SK-N-SH (cell line): ENCODE data around the gene SLC38A8. TPM values are rescaled to one million over a fixed set of nuclear protein-coding genes. Genes with fewer than 3 reads are reported as not detected.

Experiments used
- CTCF ChIA-PET: fragments of 300-600, 350-600 bp; formaldehyde crosslinking; extraction: SDS; loops from one replicate; lab custom pipeline; 2021; lab: Yijun Ruan, JAX
- POLR2A ChIA-PET: fragments of 350-600 bp; sonication (Branson Sonifier 250); formaldehyde crosslinking; extraction: SDS; loops from one replicate; lab custom pipeline; 2020; ENCODE audit warnings: antibody characterized with exemption, inconsistent platforms; lab: Yijun Ruan, JAX
- DNase-seq: peaks from one replicate; pipeline ENCODE4 v3.0.0; 2012
- H2AFZ ChIP-seq: fragments of 200-600 bp; sonication (generic); 2 replicates; pipeline ENCODE4 v1.8.1; 2016; ENCODE audit warnings: antibody characterized with exemption, mild to moderate bottlenecking, low read depth
- H3F3A ChIP-seq: fragments of 200-600 bp; sonication (generic); replicated peaks from 2 replicates; pipeline ENCODE3; 2016; ENCODE audit warnings: antibody characterized with exemption, mild to moderate bottlenecking; ENCODE audit not compliant: insufficient read depth
- H3K27ac ChIP-seq, 2 experiments: fragments of 200-500 bp in 1 of 2; fragments of 200-600 bp in 1 of 2; sonication (Bioruptor generic) in 1 of 2; sonication (generic), shearing (Covaris generic) in 1 of 2; 2 replicates each; pipeline versions ENCODE4 v1.5.1 to v1.6.1; 2014 to 2016; ENCODE audit warnings: low read depth in 2 of 2, inconsistent platforms in 1 of 2, low read length in 1 of 2, mild to moderate bottlenecking in 1 of 2, mixed read lengths in 1 of 2
- H3K27me3 ChIP-seq: fragments of 200-600 bp; sonication (generic), shearing (Covaris generic); 2 replicates; pipeline ENCODE4 v1.6.1; 2016; ENCODE audit warnings: mixed run types; ENCODE audit not compliant: insufficient read depth
- H3K36me3 ChIP-seq, 2 experiments: fragments of 200-500 bp in 1 of 2; fragments of 200-600 bp in 1 of 2; sonication (Bioruptor generic) in 1 of 2; sonication (generic) in 1 of 2; replicated peaks in 1 of 2; 2 replicates each; pipeline versions ENCODE3 to v1.5.1; 2014 to 2016; ENCODE audit warnings: low read length in 1 of 2, mild to moderate bottlenecking in 1 of 2; ENCODE audit not compliant: insufficient read depth in 2 of 2, control insufficient read depth in 1 of 2
- H3K4me1 ChIP-seq, 2 experiments: fragments of 200-500 bp in 1 of 2; fragments of 200-600 bp in 1 of 2; sonication (Bioruptor generic) in 1 of 2; sonication (generic), shearing (Covaris generic) in 1 of 2; 2 replicates each; pipeline versions ENCODE4 v1.5.1 to v1.6.1; 2014 to 2016; ENCODE audit warnings: low read depth in 1 of 2, low read length in 1 of 2, mixed run types in 1 of 2; ENCODE audit not compliant: insufficient read depth in 2 of 2, control insufficient read depth in 1 of 2
- H3K4me2 ChIP-seq: fragments of 200-600 bp; sonication (generic), shearing (Covaris generic); 2 replicates; pipeline ENCODE4 v1.6.1; 2017; ENCODE audit warnings: mixed run types
- H3K4me3 ChIP-seq, 2 experiments: fragments of 200-500 bp in 1 of 2; fragments of 200-600 bp in 1 of 2; sonication (Bioruptor generic) in 1 of 2; sonication (generic), shearing (Covaris generic) in 1 of 2; 2 replicates each; pipeline versions ENCODE4 v1.5.1 to v1.8.1; 2014 to 2016; ENCODE audit warnings: low read depth in 2 of 2, inconsistent platforms in 1 of 2, low read length in 1 of 2, mild to moderate bottlenecking in 1 of 2, mixed read lengths in 1 of 2, moderate library complexity in 1 of 2
- H3K79me2 ChIP-seq: fragments of 200-600 bp; sonication (generic); 2 replicates; pipeline ENCODE4 v1.8.1; 2017; ENCODE audit warnings: mild to moderate bottlenecking; ENCODE audit not compliant: insufficient read depth
- H3K9ac ChIP-seq: fragments of 200-600 bp; sonication (generic); 2 replicates; pipeline ENCODE4 v1.6.1; 2017; ENCODE audit warnings: mixed run types
- H3K9me2 ChIP-seq: fragments of 200-600 bp; sonication (generic); 2 replicates; pipeline ENCODE4 v1.6.1; 2017; ENCODE audit warnings: mixed run types
- H3K9me3 ChIP-seq: fragments of 200-600 bp; sonication (generic); 2 replicates; pipeline ENCODE4 v1.6.1; 2017; ENCODE audit warnings: mixed run types, mild to moderate bottlenecking, moderate library complexity
- H4K20me1 ChIP-seq: fragments of 200-600 bp; sonication (generic); 2 replicates; pipeline ENCODE4 v1.6.1; 2017; ENCODE audit warnings: mild to moderate bottlenecking, mixed run types; ENCODE audit not compliant: insufficient read depth
- CHD2 ChIP-seq: fragments of 150-350 bp; IDR thresholded peaks from 2 replicates; pipeline ENCODE4 v1.6.1; 2018; ENCODE audit warnings: low read length; ENCODE audit not compliant: partially characterized antibody
- ELF1 ChIP-seq: IDR thresholded peaks from 2 replicates; pipeline ENCODE4 v1.4.0; 2012
- EZH2phosphoT487 ChIP-seq: fragments of 200-600 bp; sonication (generic); IDR thresholded peaks from 2 replicates; pipeline ENCODE4 v1.6.1; 2017; ENCODE audit warnings: low read depth, mixed run types, mild to moderate bottlenecking, antibody characterized with exemption, moderate library complexity, borderline replicate concordance
- FOSL2 ChIP-seq: IDR thresholded peaks from 2 replicates; pipeline ENCODE4 v1.4.0; 2012; ENCODE audit warnings: low read depth, mild to moderate bottlenecking, moderate library complexity, borderline replicate concordance
- GABPA ChIP-seq: IDR thresholded peaks from 2 replicates; pipeline ENCODE4 v1.4.0; 2012; ENCODE audit warnings: low read depth, mild to moderate bottlenecking
- GATA2 ChIP-seq: sonication (generic); formaldehyde crosslinking; IDR thresholded peaks from 2 replicates; pipeline ENCODE4 v1.5.0; 2020; ENCODE audit warnings: mild to moderate bottlenecking, missing genetic modification reagents
- MEF2A ChIP-seq: IDR thresholded peaks from 2 replicates; pipeline ENCODE4 v1.4.0; 2012; ENCODE audit warnings: low read depth, borderline replicate concordance
- MXI1 ChIP-seq: IDR thresholded peaks from 2 replicates; pipeline ENCODE4 v1.6.1; 2012; ENCODE audit warnings: mild to moderate bottlenecking, low read depth, low read length, improper control_type of control experiment
- NFIC ChIP-seq: IDR thresholded peaks from 2 replicates; pipeline ENCODE4 v1.4.0; 2012; ENCODE audit warnings: borderline replicate concordance
- POLR2AphosphoS5 ChIP-seq: IDR thresholded peaks from 2 replicates; pipeline ENCODE4 v1.6.1; 2012; ENCODE audit warnings: low read depth, low read length
- RAD21 ChIP-seq: IDR thresholded peaks from 2 replicates; pipeline ENCODE4 v1.6.1; 2012; ENCODE audit warnings: mild to moderate bottlenecking, low read length
- RCOR1 ChIP-seq: fragments of 150-350 bp; IDR thresholded peaks from 2 replicates; pipeline ENCODE4 v1.6.1; 2017; ENCODE audit warnings: antibody characterized with exemption, low read length
- RFX5 ChIP-seq: IDR thresholded peaks from 2 replicates; pipeline ENCODE4 v1.6.1; 2012; ENCODE audit warnings: mild to moderate bottlenecking, improper control_type of control experiment, low read length
- SMC3 ChIP-seq: IDR thresholded peaks from 2 replicates; pipeline ENCODE4 v1.6.1; 2012; ENCODE audit warnings: low read depth, low read length, improper control_type of control experiment
- TCF12 ChIP-seq: IDR thresholded peaks from 2 replicates; pipeline ENCODE4 v1.4.0; 2012
- TEAD4 ChIP-seq: IDR thresholded peaks from 2 replicates; pipeline ENCODE4 v1.4.0; 2012; ENCODE audit warnings: mild to moderate bottlenecking, borderline replicate concordance; ENCODE audit not compliant: insufficient read depth
- YY1 ChIP-seq: IDR thresholded peaks from 2 replicates; pipeline ENCODE4 v1.4.0; 2012; ENCODE audit warnings: low read depth, mild to moderate bottlenecking
- WGBS: methylation state at CpG from one replicate; pipeline ENCODE4 v1.1.6; 2017; ENCODE audit warnings: low lambda C conversion rate; 5-methylcytosine and 5-hydroxymethylcytosine counted together
- polyA plus RNA-seq, 3 experiments: library from polyadenylated mRNA; depleted of rRNA; stranded (reverse); fragments of >200 nt; gene quantifications; 2 replicates each; pipeline ENCODE4 v1.2.3, GENCODE V29; 2012
- TF ChIP-seq, protein P1 (sequence below): IDR thresholded peaks from 2 replicates; pipeline ENCODE4 v1.4.0; 2012; ENCODE audit warnings: low read depth, borderline replicate concordance
- TF ChIP-seq, protein P2 (sequence below): IDR thresholded peaks from 2 replicates; pipeline ENCODE4; 2012

SLC38A8 gene
- polyA plus RNA-seq, 1 of the 3 experiments (the other 2 are of a cell fraction), result not detected

- peaks cover 0 to 3% of the 10 kb centered on the region in 2 experiments for H3K36me3 ChIP-seq
- no peak overlapping the region for H3K4me2 ChIP-seq
- no peaks in the 10 kb centered on the region for H3K27me3 ChIP-seq
- H3K27ac ChIP-seq, result no peak overlapping the region
- H3K4me1 ChIP-seq, result no peaks in the 10 kb centered on the region
- no peaks in the 10 kb centered on the region for H3K9me2 ChIP-seq
- CTCF ChIA-PET, result interaction anchor here (0.7 to 14.6 kb wide), 5 partner anchors 8 to 98 kb away, joined by 3 to 470 read pairs (median 7); partner anchors contain the start of gene OSGIN1
- POLR2A ChIA-PET, result no interaction called here
- 91% methylated on average over 15 of the region's 36 CpGs for WGBS
- no peaks in the 10 kb centered on the region for H4K20me1 ChIP-seq
- no peaks in the 10 kb centered on the region for H3F3A ChIP-seq
- DNase-seq, result no peak
- no peaks in the 10 kb centered on the region for H3K79me2 ChIP-seq
- H2AFZ ChIP-seq, result no peak overlapping the region
- no peak for TF ChIP-seq FOSL2
- TF ChIP-seq SMC3, result no peak
- TF ChIP-seq RCOR1, result no peak
- TF ChIP-seq POLR2AphosphoS5, result no peak
- TF ChIP-seq, protein P1, sequence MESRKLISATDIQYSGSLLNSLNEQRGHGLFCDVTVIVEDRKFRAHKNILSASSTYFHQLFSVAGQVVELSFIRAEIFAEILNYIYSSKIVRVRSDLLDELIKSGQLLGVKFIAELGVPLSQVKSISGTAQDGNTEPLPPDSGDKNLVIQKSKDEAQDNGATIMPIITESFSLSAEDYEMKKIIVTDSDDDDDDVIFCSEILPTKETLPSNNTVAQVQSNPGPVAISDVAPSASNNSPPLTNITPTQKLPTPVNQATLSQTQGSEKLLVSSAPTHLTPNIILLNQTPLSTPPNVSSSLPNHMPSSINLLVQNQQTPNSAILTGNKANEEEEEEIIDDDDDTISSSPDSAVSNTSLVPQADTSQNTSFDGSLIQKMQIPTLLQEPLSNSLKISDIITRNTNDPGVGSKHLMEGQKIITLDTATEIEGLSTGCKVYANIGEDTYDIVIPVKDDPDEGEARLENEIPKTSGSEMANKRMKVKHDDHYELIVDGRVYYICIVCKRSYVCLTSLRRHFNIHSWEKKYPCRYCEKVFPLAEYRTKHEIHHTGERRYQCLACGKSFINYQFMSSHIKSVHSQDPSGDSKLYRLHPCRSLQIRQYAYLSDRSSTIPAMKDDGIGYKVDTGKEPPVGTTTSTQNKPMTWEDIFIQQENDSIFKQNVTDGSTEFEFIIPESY, result no peak
- TF ChIP-seq NFIC, result no peak
- TF ChIP-seq GABPA, result no peak
- no peak for TF ChIP-seq EZH2phosphoT487
- TF ChIP-seq TCF12, result no peak
- no peak for TF ChIP-seq TEAD4
- TF ChIP-seq ELF1, result no peak
- no peak for TF ChIP-seq MEF2A
- TF ChIP-seq YY1, result no peak
- TF ChIP-seq, protein P2, sequence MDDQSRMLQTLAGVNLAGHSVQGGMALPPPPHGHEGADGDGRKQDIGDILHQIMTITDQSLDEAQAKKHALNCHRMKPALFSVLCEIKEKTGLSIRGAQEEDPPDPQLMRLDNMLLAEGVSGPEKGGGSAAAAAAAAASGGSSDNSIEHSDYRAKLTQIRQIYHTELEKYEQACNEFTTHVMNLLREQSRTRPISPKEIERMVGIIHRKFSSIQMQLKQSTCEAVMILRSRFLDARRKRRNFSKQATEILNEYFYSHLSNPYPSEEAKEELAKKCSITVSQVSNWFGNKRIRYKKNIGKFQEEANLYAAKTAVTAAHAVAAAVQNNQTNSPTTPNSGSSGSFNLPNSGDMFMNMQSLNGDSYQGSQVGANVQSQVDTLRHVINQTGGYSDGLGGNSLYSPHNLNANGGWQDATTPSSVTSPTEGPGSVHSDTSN, result no peak
- TF ChIP-seq CHD2, result no peak
- no peak for TF ChIP-seq GATA2
- no peak for TF ChIP-seq RFX5
- no peak for TF ChIP-seq MXI1
- TF ChIP-seq RAD21, result no peak
- H3K9ac ChIP-seq, result no peak overlapping the region
- H3K4me3 ChIP-seq, result no peak overlapping the region
- H3K9me3 ChIP-seq, result no peaks in the 10 kb centered on the region
These were observed 77.0 kb downstream of the SLC38A8 start for GRCh38 chr16:83965444-83966152.
